Neural cell (in vitro differentiated cells): ENCODE results near the gene SLC3A2. TPM values are rescaled to one million over a fixed set of nuclear protein-coding genes. Genes with fewer than 3 reads are reported as not detected.

Source experiments
- H2AFZ ChIP-seq: fragments of 200-600, 300-800 bp; sonication (generic), shearing (Covaris generic); 2 replicates; pipeline ENCODE4 v1.6.0; 2014; ENCODE audit warnings: low read depth, mild to moderate bottlenecking, antibody characterized with exemption, low read length, moderate library complexity
- H3F3A ChIP-seq: fragments of 200-600 bp; shearing (Covaris generic); 2 replicates; pipeline ENCODE4 v1.6.1; 2016; ENCODE audit warnings: mild to moderate bottlenecking, moderate library complexity, mixed read lengths, antibody characterized with exemption, low read length; ENCODE audit not compliant: insufficient read depth, poor library complexity, severe bottlenecking
- H3K27ac ChIP-seq: fragments of 200-600, 300-800 bp; sonication (generic), shearing (Covaris generic); 2 replicates; pipeline ENCODE4 v1.5.1; 2014; ENCODE audit warnings: mild to moderate bottlenecking, low read length, moderate library complexity
- H3K27me3 ChIP-seq: fragments of 300-800, 200-600 bp; sonication (generic), shearing (Covaris generic); 2 replicates; pipeline ENCODE4 v1.6.0; 2014; ENCODE audit warnings: mild to moderate bottlenecking, low read depth, low read length, moderate library complexity; ENCODE audit not compliant: insufficient read depth
- H3K36me3 ChIP-seq: fragments of 300-800, 200-600 bp; sonication (generic), shearing (Covaris generic); 2 replicates; pipeline ENCODE4 v1.5.1; 2014; ENCODE audit warnings: mild to moderate bottlenecking, antibody characterized with exemption, low read length, moderate library complexity; ENCODE audit not compliant: insufficient read depth
- H3K4me2 ChIP-seq: fragments of 300-800, 200-600 bp; sonication (generic), shearing (Covaris generic); 2 replicates; pipeline ENCODE4 v1.6.0; 2014; ENCODE audit warnings: mild to moderate bottlenecking, low read length
- H3K4me3 ChIP-seq: fragments of 300-800, 200-600 bp; sonication (generic), shearing (Covaris generic); 2 replicates; pipeline ENCODE4 v1.5.1; 2014; ENCODE audit warnings: mild to moderate bottlenecking, low read length, moderate library complexity
- H3K79me2 ChIP-seq: fragments of 200-600 bp; shearing (Covaris generic); replicated peaks from 2 replicates; pipeline ENCODE4 v1.6.0; 2014; ENCODE audit warnings: mild to moderate bottlenecking, low read length, moderate library complexity; ENCODE audit not compliant: insufficient read depth
- H3K9ac ChIP-seq: fragments of 300-800, 200-600 bp; sonication (generic), shearing (Covaris generic); 2 replicates; pipeline ENCODE4 v1.6.1; 2016; ENCODE audit warnings: mild to moderate bottlenecking, low read length, mixed read lengths
- H3K9me2 ChIP-seq: fragments of 200-600 bp; shearing (Covaris generic); 2 replicates; pipeline ENCODE4 v1.6.1; 2016; ENCODE audit warnings: mild to moderate bottlenecking, low read length, mixed read lengths; ENCODE audit not compliant: insufficient read depth
- H3K9me3 ChIP-seq: fragments of 200-600, 300-800 bp; sonication (generic), shearing (Covaris generic); 2 replicates; pipeline ENCODE4 v1.6.1; 2016; ENCODE audit warnings: mild to moderate bottlenecking, mixed run types, low read length, moderate library complexity, mixed read lengths
- H4K20me1 ChIP-seq: fragments of 200-600 bp; shearing (Covaris generic); 2 replicates; pipeline ENCODE4 v1.6.1; 2016; ENCODE audit warnings: mild to moderate bottlenecking, mixed run types; ENCODE audit not compliant: insufficient read depth
- EP300 ChIP-seq: fragments of 450-650 bp; conservative IDR thresholded peaks from 2 replicates; pipeline ENCODE4 v1.6.1; 2014; ENCODE audit warnings: antibody characterized with exemption, mild to moderate bottlenecking, moderate library complexity; ENCODE audit not compliant: poor library complexity, severe bottlenecking
- EZH2 ChIP-seq: fragments of 200-600, 300-800 bp; shearing (Covaris generic), sonication (generic); IDR thresholded peaks from 2 replicates; pipeline ENCODE4 v1.6.1; 2014; ENCODE audit warnings: antibody characterized with exemption, low read length, borderline replicate concordance, mild to moderate bottlenecking; ENCODE audit not compliant: insufficient read depth, poor library complexity, severe bottlenecking
- MXI1 ChIP-seq: fragments of 450-650 bp; conservative IDR thresholded peaks from 2 replicates; pipeline ENCODE4 v1.6.1; 2014; ENCODE audit warnings: antibody characterized with exemption, mild to moderate bottlenecking; ENCODE audit not compliant: poor library complexity, severe bottlenecking
- POLR2AphosphoS5 ChIP-seq: IDR thresholded peaks from 2 replicates; pipeline ENCODE4 v1.6.1; 2012
- RAD21 ChIP-seq: fragments of 450-650 bp; conservative IDR thresholded peaks from 2 replicates; pipeline ENCODE4 v1.6.1; 2014; ENCODE audit warnings: antibody characterized with exemption, mild to moderate bottlenecking, moderate library complexity
- SMC3 ChIP-seq: fragments of 450-650 bp; conservative IDR thresholded peaks from 2 replicates; pipeline ENCODE4 v1.6.1; 2014; ENCODE audit warnings: antibody characterized with exemption, mild to moderate bottlenecking, moderate library complexity; ENCODE audit not compliant: poor library complexity
- TAF1 ChIP-seq: IDR thresholded peaks from 2 replicates; pipeline ENCODE4 v1.6.1; 2012; ENCODE audit warnings: low read depth
- polyA plus RNA-seq: library from polyadenylated mRNA; depleted of rRNA; stranded (reverse); fragments of >200 nt; gene quantifications from 2 replicates; pipeline ENCODE4 v1.2.3, GENCODE V29; 2014
- TF ChIP-seq, protein P1 (sequence below): fragments of 450-650 bp; IDR thresholded peaks from 2 replicates; pipeline ENCODE4 v1.5.1; 2014; ENCODE audit warnings: antibody characterized with exemption, mild to moderate bottlenecking, moderate library complexity; ENCODE audit not compliant: poor library complexity, severe bottlenecking
- TF ChIP-seq, protein P2 (sequence below): IDR thresholded peaks from 2 replicates; pipeline ENCODE4 v1.6.1; 2012; ENCODE audit warnings: borderline replicate concordance

SLC3A2 gene
- polyA plus RNA-seq, 1 donor from 2014 or later = 176 TPM

DNA sequence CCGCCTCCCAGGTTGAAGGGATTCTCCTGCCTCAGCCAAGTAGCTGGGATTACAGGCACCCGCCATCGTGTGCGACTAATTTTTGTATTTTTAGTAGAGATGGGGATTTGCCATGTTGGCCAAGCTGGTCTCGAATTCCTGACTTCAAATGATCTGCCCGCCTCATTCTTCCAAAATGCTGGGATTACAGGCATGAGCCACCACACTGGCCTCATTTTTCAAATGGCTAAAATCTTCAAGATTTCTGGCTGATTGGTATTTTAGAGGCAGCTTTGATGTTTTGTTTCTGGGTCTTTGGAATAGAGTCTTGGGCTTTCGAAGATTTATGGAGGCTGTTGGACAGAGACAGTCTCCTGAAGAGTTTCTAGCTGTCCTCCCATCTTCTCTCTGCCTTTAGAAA lies 5.8 kb upstream of the SLC3A2 start:
- peaks cover 9% of the 10 kb centered on the region for H3K79me2 ChIP-seq
- no peaks in the 10 kb centered on the region for H3K9me3 ChIP-seq
- no peak overlapping the region for H3K4me2 ChIP-seq
- no peak overlapping the region for H2AFZ ChIP-seq
- no peaks in the 10 kb centered on the region for H4K20me1 ChIP-seq
- no peak overlapping the region for H3K27ac ChIP-seq
- no peaks in the 10 kb centered on the region for H3K27me3 ChIP-seq
- no peaks in the 10 kb centered on the region for H3F3A ChIP-seq
- no peaks in the 10 kb centered on the region for H3K36me3 ChIP-seq
- TF ChIP-seq, protein P1, sequence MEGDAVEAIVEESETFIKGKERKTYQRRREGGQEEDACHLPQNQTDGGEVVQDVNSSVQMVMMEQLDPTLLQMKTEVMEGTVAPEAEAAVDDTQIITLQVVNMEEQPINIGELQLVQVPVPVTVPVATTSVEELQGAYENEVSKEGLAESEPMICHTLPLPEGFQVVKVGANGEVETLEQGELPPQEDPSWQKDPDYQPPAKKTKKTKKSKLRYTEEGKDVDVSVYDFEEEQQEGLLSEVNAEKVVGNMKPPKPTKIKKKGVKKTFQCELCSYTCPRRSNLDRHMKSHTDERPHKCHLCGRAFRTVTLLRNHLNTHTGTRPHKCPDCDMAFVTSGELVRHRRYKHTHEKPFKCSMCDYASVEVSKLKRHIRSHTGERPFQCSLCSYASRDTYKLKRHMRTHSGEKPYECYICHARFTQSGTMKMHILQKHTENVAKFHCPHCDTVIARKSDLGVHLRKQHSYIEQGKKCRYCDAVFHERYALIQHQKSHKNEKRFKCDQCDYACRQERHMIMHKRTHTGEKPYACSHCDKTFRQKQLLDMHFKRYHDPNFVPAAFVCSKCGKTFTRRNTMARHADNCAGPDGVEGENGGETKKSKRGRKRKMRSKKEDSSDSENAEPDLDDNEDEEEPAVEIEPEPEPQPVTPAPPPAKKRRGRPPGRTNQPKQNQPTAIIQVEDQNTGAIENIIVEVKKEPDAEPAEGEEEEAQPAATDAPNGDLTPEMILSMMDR = no peak
- TF ChIP-seq TAF1 (no peak), RAD21 (no peak), POLR2AphosphoS5 (no peak), EZH2 (no peak), SMC3 (no peak), EP300 (no peak), MXI1 (no peak)
- TF ChIP-seq, protein P2, sequence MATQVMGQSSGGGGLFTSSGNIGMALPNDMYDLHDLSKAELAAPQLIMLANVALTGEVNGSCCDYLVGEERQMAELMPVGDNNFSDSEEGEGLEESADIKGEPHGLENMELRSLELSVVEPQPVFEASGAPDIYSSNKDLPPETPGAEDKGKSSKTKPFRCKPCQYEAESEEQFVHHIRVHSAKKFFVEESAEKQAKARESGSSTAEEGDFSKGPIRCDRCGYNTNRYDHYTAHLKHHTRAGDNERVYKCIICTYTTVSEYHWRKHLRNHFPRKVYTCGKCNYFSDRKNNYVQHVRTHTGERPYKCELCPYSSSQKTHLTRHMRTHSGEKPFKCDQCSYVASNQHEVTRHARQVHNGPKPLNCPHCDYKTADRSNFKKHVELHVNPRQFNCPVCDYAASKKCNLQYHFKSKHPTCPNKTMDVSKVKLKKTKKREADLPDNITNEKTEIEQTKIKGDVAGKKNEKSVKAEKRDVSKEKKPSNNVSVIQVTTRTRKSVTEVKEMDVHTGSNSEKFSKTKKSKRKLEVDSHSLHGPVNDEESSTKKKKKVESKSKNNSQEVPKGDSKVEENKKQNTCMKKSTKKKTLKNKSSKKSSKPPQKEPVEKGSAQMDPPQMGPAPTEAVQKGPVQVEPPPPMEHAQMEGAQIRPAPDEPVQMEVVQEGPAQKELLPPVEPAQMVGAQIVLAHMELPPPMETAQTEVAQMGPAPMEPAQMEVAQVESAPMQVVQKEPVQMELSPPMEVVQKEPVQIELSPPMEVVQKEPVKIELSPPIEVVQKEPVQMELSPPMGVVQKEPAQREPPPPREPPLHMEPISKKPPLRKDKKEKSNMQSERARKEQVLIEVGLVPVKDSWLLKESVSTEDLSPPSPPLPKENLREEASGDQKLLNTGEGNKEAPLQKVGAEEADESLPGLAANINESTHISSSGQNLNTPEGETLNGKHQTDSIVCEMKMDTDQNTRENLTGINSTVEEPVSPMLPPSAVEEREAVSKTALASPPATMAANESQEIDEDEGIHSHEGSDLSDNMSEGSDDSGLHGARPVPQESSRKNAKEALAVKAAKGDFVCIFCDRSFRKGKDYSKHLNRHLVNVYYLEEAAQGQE = no peak
- H3K9me2 ChIP-seq = no peaks in the 10 kb centered on the region
- H3K4me3 ChIP-seq = no peak overlapping the region
- no peak overlapping the region for H3K9ac ChIP-seq

DNA sequence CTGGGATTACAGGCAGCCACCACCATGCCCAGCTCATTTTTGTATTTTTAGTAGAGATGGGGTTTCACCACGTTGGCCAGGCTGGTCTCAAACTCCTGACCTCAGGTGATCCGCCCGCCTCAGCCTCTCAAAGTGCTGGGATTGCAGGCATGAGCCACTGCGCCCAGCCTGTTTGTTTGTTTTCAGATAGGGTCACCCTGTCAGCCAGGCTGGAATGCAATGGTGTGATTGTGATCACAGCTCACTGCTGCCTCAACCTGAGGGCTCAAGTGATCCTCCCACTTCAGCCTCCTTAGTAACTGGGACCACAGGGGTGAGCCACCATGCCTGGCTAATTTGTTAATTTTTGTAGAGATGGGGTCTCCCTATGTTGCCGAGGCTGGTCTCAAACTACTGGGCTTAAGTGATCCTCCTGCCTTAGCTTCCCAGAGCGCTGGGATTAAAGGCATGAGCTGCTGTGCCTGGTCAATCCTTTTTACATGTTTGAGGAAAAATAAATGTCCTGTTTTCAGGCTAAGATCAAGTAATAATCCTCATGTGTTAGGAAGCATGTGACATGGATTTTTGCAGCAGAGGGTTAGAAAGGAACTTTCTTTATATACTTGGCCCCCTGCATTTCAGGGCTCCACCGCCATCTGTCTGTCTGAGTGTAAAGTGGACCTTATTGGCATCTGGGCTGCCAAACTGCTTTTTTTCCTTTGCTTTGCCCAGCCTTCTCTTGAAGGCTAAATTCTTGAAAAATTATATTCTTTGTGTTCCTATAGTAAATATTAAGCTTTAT lies 4.8 kb upstream of the SLC3A2 start:
- Histone ChIP-seq H3K9ac (no peak overlapping the region), H3K4me3 (no peak overlapping the region), H3K9me2 (no peaks in the 10 kb centered on the region), H3K79me2 (peaks cover 15% of the 10 kb centered on the region), H3K4me2 (no peak overlapping the region), H3K27me3 (no peaks in the 10 kb centered on the region), H2AFZ (no peak overlapping the region), H3K36me3 (no peaks in the 10 kb centered on the region), H4K20me1 (no peaks in the 10 kb centered on the region), H3F3A (no peaks in the 10 kb centered on the region), H3K9me3 (no peaks in the 10 kb centered on the region), H3K27ac (no peak overlapping the region)
- TF ChIP-seq, protein P2 = no peak
- TF ChIP-seq, protein P1 = no peak
- TF ChIP-seq EP300 = no peak
